Measurements from ENCODE around the gene C19orf47.
"Not testable (repeated sequence)": the region's sequence is repeated elsewhere in the genome, so short reads cannot be mapped to it uniquely, and the experiment has no call there.

The C19orf47 gene

GRCh38 chr19:40374084-40374483, 25.9 kb upstream of the C19orf47 start:
- DNase-seq, result no peak

- no peak for DNase-seq
Observed at GRCh38 chr19:40371802-40372122, 23.6 kb upstream of the C19orf47 start.

GRCh38 chr19:40370997-40371801, 23.0 kb upstream of the C19orf47 start:
- no peak for DNase-seq

- DNase-seq, result not testable (repeated sequence)
Observed at GRCh38 chr19:40370253-40370652, 22.1 kb upstream of the C19orf47 start.

GRCh38 chr19:40369797-40370196, 21.6 kb upstream of the C19orf47 start:
- DNase-seq, result no peak

GRCh38 chr19:40367577-40368434, 19.6 kb upstream of the C19orf47 start:
- DNase-seq, result no peak

- DNase-seq, result peak; percentile 17
Observed at GRCh38 chr19:40366697-40367561, 18.7 kb upstream of the C19orf47 start.

GRCh38 chr19:40365613-40366401, 17.6 kb upstream of the C19orf47 start:
- DNase-seq, result peak; percentile 19

GRCh38 chr19:40365010-40365409, 16.8 kb upstream of the C19orf47 start:
- DNase-seq, result no peak

GRCh38 chr19:40363069-40363468, 14.9 kb upstream of the C19orf47 start:
- no peak for DNase-seq

- no peak for DNase-seq
Observed at GRCh38 chr19:40362160-40362559, 14.0 kb upstream of the C19orf47 start.

GRCh38 chr19:40360708-40361241, 12.6 kb upstream of the C19orf47 start:
- DNase-seq, result no peak

GRCh38 chr19:40360020-40360707, 12.0 kb upstream of the C19orf47 start:
- DNase-seq, result no peak

- no peak for DNase-seq
Observed at GRCh38 chr19:40358773-40359172, 10.6 kb upstream of the C19orf47 start.

- DNase-seq, result no peak
Observed at GRCh38 chr19:40357640-40358039, 9.4 kb upstream of the C19orf47 start.

- DNase-seq, result no peak
Observed at GRCh38 chr19:40356681-40357595, 8.7 kb upstream of the C19orf47 start.

- no peak for DNase-seq
Observed at GRCh38 chr19:40355975-40356680, 7.9 kb upstream of the C19orf47 start.

- DNase-seq, result no peak
Observed at GRCh38 chr19:40348961-40349507, 837 bp upstream of the C19orf47 start.

- no peak for DNase-seq
Observed at GRCh38 chr19:40344422-40344821, 3.8 kb downstream of the C19orf47 start.
